H9 (cell line): ENCODE measurements around the gene CFAP97. TPM values are rescaled to one million over a fixed set of nuclear protein-coding genes. Genes with fewer than 3 reads are reported as not detected.

ENCODE experiments used
- DNase-seq: peaks from one replicate; pipeline ENCODE4 v3.0.0-alpha.2; 2017
- H2AFZ ChIP-seq: one replicate; pipeline ENCODE4 v1.6.1; 2013; ENCODE audit warnings: mild to moderate bottlenecking, low read length, control low read depth, moderate library complexity
- H2AK5ac ChIP-seq: 2 replicates; pipeline ENCODE4 v1.6.1; 2013; ENCODE audit warnings: low read length, control low read depth, mixed read lengths; ENCODE audit not compliant: insufficient read length
- H2BK120ac ChIP-seq: one replicate; pipeline ENCODE4 v1.6.1; 2013; ENCODE audit warnings: low read depth, mild to moderate bottlenecking, low read length, control low read depth, inconsistent platforms; ENCODE audit not compliant: poor library complexity, severe bottlenecking
- H2BK12ac ChIP-seq: 2 replicates; pipeline ENCODE4 v1.6.1; 2013; ENCODE audit warnings: low read length, control low read depth, mixed read lengths, low read depth; ENCODE audit not compliant: insufficient read length
- H2BK15ac ChIP-seq: 2 replicates; pipeline ENCODE4 v1.6.1; 2013; ENCODE audit warnings: low read depth, low read length, control low read depth
- H2BK20ac ChIP-seq: one replicate; pipeline ENCODE4 v1.6.1; 2013; ENCODE audit warnings: low read depth, mild to moderate bottlenecking, low read length, control low read depth, inconsistent platforms; ENCODE audit not compliant: poor library complexity, severe bottlenecking
- H2BK5ac ChIP-seq: 2 replicates; pipeline ENCODE4 v1.6.1; 2013; ENCODE audit warnings: low read length, control low read depth, mixed read lengths; ENCODE audit not compliant: insufficient read length
- H3K14ac ChIP-seq: 2 replicates; pipeline ENCODE4 v1.6.1; 2013; ENCODE audit warnings: low read length, control low read depth; ENCODE audit not compliant: insufficient read depth
- H3K18ac ChIP-seq: 2 replicates; pipeline ENCODE4 v1.6.1; 2013; ENCODE audit warnings: low read depth, mild to moderate bottlenecking, mixed read lengths, low read length, control low read depth; ENCODE audit not compliant: insufficient read length
- H3K23ac ChIP-seq: 2 replicates; pipeline ENCODE4 v1.6.1; 2013; ENCODE audit warnings: low read length, control low read depth, mixed read lengths, low read depth; ENCODE audit not compliant: insufficient read length
- H3K23me2 ChIP-seq: 2 replicates; pipeline ENCODE4 v1.6.1; 2013; ENCODE audit warnings: low read depth, mild to moderate bottlenecking, mixed read lengths, low read length, control low read depth; ENCODE audit not compliant: insufficient read length, poor library complexity, severe bottlenecking
- H3K27ac ChIP-seq: 2 replicates; pipeline ENCODE4 v1.5.1; 2013; ENCODE audit warnings: low read length, control low read depth, mixed read lengths, low read depth; ENCODE audit not compliant: insufficient read length
- H3K27me3 ChIP-seq: 2 replicates; pipeline ENCODE4 v1.6.1; 2013; ENCODE audit warnings: low read length, control low read depth, inconsistent platforms; ENCODE audit not compliant: insufficient read depth
- H3K4ac ChIP-seq: 2 replicates; pipeline ENCODE4 v1.6.1; 2013; ENCODE audit warnings: low read depth, mild to moderate bottlenecking, control low read depth, inconsistent platforms, low read length, moderate library complexity
- H3K4me1 ChIP-seq: 2 replicates; pipeline ENCODE4 v1.6.1; 2013; ENCODE audit warnings: low read length, control low read depth, inconsistent platforms; ENCODE audit not compliant: insufficient read depth
- H3K4me2 ChIP-seq: 2 replicates; pipeline ENCODE4 v1.6.1; 2013; ENCODE audit warnings: low read length, control low read depth, mixed read lengths; ENCODE audit not compliant: insufficient read length, insufficient read depth
- H3K56ac ChIP-seq: 2 replicates; pipeline ENCODE4 v1.6.1; 2013; ENCODE audit warnings: low read depth, mild to moderate bottlenecking, mixed read lengths, low read length, control low read depth; ENCODE audit not compliant: insufficient read length
- H3K79me1 ChIP-seq: 2 replicates; pipeline ENCODE4 v1.6.1; 2013; ENCODE audit warnings: low read depth, mild to moderate bottlenecking, moderate library complexity, low read length, control low read depth, inconsistent platforms; ENCODE audit not compliant: insufficient read depth, poor library complexity, severe bottlenecking
- H3K79me2 ChIP-seq: 2 replicates; pipeline ENCODE4 v1.6.1; 2013; ENCODE audit warnings: low read length, control low read depth, inconsistent platforms; ENCODE audit not compliant: insufficient read depth
- H3K9ac ChIP-seq: 2 replicates; pipeline ENCODE4 v1.6.1; 2013; ENCODE audit warnings: low read length, control low read depth, mixed read lengths; ENCODE audit not compliant: insufficient read length; ENCODE audit errors: extremely low read depth
- H3K9me3 ChIP-seq: one replicate; pipeline ENCODE4 v1.6.1; 2013; ENCODE audit warnings: low read depth, low read length, inconsistent platforms; ENCODE audit not compliant: control insufficient read depth
- H3T11ph ChIP-seq: one replicate; pipeline ENCODE4 v1.6.1; 2013; ENCODE audit warnings: mild to moderate bottlenecking, low read length, control low read depth, inconsistent platforms
- H4K20me1 ChIP-seq: one replicate; pipeline ENCODE4 v1.6.1; 2013; ENCODE audit not compliant: control insufficient read depth, insufficient read length, insufficient read depth
- H4K5ac ChIP-seq: 2 replicates; pipeline ENCODE4 v1.6.1; 2013; ENCODE audit warnings: low read depth, mild to moderate bottlenecking, mixed read lengths, low read length, control low read depth; ENCODE audit not compliant: insufficient read length
- H4K8ac ChIP-seq: replicated peaks from 2 replicates; pipeline ENCODE4 v1.6.1; 2013; ENCODE audit warnings: low read length, control low read depth, mixed read lengths, low read depth; ENCODE audit not compliant: insufficient read length
- H4K91ac ChIP-seq: 2 replicates; pipeline ENCODE4 v1.6.1; 2013; ENCODE audit warnings: low read depth, mild to moderate bottlenecking, moderate library complexity, mixed read lengths, low read length, control low read depth; ENCODE audit not compliant: insufficient read length
- H3K27ac Mint-ChIP-seq, 3 experiments: 2 replicates in 2 of 3; 3 replicates in 1 of 3; pipeline ENCODE4 v1.8.0; 2020 to 2021; ENCODE audit warnings: mixed read lengths in 3 of 3, mild to moderate bottlenecking in 1 of 3, moderate library complexity in 1 of 3
- H3K27me3 Mint-ChIP-seq: 2 replicates; pipeline ENCODE4 v1.8.0; 2021; ENCODE audit warnings: low read depth, mild to moderate bottlenecking, moderate library complexity, mixed read lengths
- H3K36me3 Mint-ChIP-seq, 3 experiments: 2 replicates in 2 of 3; 3 replicates in 1 of 3; pipeline ENCODE4 v1.8.0; 2020 to 2021; ENCODE audit warnings: low read depth in 3 of 3, mixed read lengths in 3 of 3; ENCODE audit not compliant: insufficient read depth in 1 of 3
- H3K4me1 Mint-ChIP-seq, 2 experiments: 2 replicates each; pipeline ENCODE4 v1.8.0; 2020; ENCODE audit warnings: mixed read lengths in 2 of 2
- H3K4me3 Mint-ChIP-seq, 2 experiments: 2 replicates in 1 of 2; 3 replicates in 1 of 2; pipeline ENCODE4 v1.8.0; 2020 to 2021; ENCODE audit warnings: mild to moderate bottlenecking in 2 of 2, mixed read lengths in 2 of 2, moderate library complexity in 1 of 2
- H3K9me3 Mint-ChIP-seq, 2 experiments: 2 replicates in 1 of 2; 3 replicates in 1 of 2; pipeline ENCODE4 v1.8.0; 2020; ENCODE audit warnings: mild to moderate bottlenecking in 2 of 2, mixed read lengths in 2 of 2, moderate library complexity in 1 of 2
- WGBS: extraction: QIAGEN DNeasy Blood & Tissue Kit; methylation state at CpG from one replicate; pipeline ENCODE4 v1.1.7; 2013; ENCODE audit warnings: missing lambda C conversion rate, low lambda C conversion rate, mixed read lengths; ENCODE audit not compliant: insufficient read length; ENCODE audit errors: extremely low coverage; 5-methylcytosine and 5-hydroxymethylcytosine counted together
- total RNA-seq: library from RNA; stranded (reverse); gene quantifications from 2 replicates; pipeline ENCODE4 v1.2.1, GENCODE V29; 2021
- TF ChIP-seq, protein P1 (sequence below): fragments of 200-600 bp; sonication (generic); conservative IDR thresholded peaks from 3 replicates; pipeline ENCODE4 v1.8.0; 2021; ENCODE audit warnings: antibody characterized with exemption, mild to moderate bottlenecking

CFAP97 gene
- total RNA-seq, 1 experiment from 2014 or later: 39.3 TPM

DNA sequence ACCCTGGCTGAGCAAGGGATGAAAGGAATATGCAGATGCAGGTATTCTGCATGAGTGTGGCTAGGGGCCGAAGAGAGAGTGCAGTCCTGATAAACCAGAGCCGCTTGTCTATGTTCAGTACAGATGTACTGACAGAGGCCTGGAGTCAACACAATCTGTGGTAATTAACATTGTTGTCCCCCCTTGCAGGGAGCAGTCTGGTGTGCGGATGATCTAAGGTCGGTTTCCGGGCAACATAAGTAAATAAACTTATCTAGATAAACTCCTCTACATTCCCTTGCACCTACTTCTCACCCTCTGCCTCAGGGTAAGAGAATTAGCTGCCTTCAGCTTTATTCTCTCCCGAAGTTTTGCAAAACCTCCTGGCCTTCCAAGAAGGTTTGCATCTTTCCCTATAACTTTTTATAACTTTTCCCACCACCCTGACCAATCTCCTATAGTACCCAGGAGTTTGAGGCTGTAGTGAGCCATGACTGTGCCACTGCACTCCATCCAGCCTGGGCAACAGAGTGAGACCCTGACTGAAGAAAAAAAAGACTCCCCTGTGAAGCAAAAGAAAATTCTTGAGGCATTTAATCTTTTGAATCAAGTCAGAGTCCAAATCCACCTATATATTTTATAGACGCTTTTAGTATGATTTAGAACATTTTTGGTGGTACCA is 32.2 kb upstream of the CFAP97 start:
- no peak overlapping the region for H2AK5ac ChIP-seq
- H4K20me1 ChIP-seq: peaks cover 4% of the 10 kb centered on the region
- no peak overlapping the region for H3K27ac ChIP-seq
- no peak overlapping the region for H4K91ac ChIP-seq
- peaks cover 19 to 20% of the 10 kb centered on the region in 2 experiments for H3K9me3 Mint-ChIP-seq
- H2BK120ac ChIP-seq: no peak overlapping the region
- no peak overlapping the region; a peak in 2 of 7 replicates for H3K27ac Mint-ChIP-seq
- no peak overlapping the region for H3K9ac ChIP-seq
- WGBS: no CpG with 5 or more reads among the region's 7 CpGs
- H3T11ph ChIP-seq: no peak overlapping the region
- no peaks in the 10 kb centered on the region for H3K23me2 ChIP-seq
- H3K27me3 Mint-ChIP-seq: no peaks in the 10 kb centered on the region
- H3K4me1 Mint-ChIP-seq: peaks cover 5 to 9% of the 10 kb centered on the region in 2 experiments; a peak in 3 of 4 replicates
- H3K9me3 ChIP-seq: no peaks in the 10 kb centered on the region
- no peaks in the 10 kb centered on the region; the same call in 1 of the 2 replicates for H3K4me1 ChIP-seq
- no peak overlapping the region for H3K4me2 ChIP-seq
- H3K4me3 Mint-ChIP-seq: no peak overlapping the region
- no peak overlapping the region for H2BK12ac ChIP-seq
- no peak overlapping the region for H3K23ac ChIP-seq
- H2AFZ ChIP-seq: no peak overlapping the region
- no peaks in the 10 kb centered on the region for H3K79me2 ChIP-seq
- no peak for DNase-seq
- TF ChIP-seq, protein P1, sequence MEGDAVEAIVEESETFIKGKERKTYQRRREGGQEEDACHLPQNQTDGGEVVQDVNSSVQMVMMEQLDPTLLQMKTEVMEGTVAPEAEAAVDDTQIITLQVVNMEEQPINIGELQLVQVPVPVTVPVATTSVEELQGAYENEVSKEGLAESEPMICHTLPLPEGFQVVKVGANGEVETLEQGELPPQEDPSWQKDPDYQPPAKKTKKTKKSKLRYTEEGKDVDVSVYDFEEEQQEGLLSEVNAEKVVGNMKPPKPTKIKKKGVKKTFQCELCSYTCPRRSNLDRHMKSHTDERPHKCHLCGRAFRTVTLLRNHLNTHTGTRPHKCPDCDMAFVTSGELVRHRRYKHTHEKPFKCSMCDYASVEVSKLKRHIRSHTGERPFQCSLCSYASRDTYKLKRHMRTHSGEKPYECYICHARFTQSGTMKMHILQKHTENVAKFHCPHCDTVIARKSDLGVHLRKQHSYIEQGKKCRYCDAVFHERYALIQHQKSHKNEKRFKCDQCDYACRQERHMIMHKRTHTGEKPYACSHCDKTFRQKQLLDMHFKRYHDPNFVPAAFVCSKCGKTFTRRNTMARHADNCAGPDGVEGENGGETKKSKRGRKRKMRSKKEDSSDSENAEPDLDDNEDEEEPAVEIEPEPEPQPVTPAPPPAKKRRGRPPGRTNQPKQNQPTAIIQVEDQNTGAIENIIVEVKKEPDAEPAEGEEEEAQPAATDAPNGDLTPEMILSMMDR: no peak
- H2BK20ac ChIP-seq: no peak overlapping the region
- no peak overlapping the region for H3K18ac ChIP-seq
- H2BK5ac ChIP-seq: no peak overlapping the region
- H3K79me1 ChIP-seq: peaks cover 3% of the 10 kb centered on the region
- H3K56ac ChIP-seq: no peak overlapping the region
- H4K5ac ChIP-seq: no peak overlapping the region
- no peak overlapping the region for H4K8ac ChIP-seq
- H3K14ac ChIP-seq: no peak overlapping the region
- H3K27me3 ChIP-seq: no peaks in the 10 kb centered on the region
- peaks cover 19 to 25% (median 22%) of the 10 kb centered on the region in 3 experiments for H3K36me3 Mint-ChIP-seq
- H3K4ac ChIP-seq: no peak overlapping the region
- H2BK15ac ChIP-seq: no peak overlapping the region
